HepG2 (cell line): ENCODE data around the gene PSORS1C1. TPM values are rescaled to one million over a fixed set of nuclear protein-coding genes. Genes with fewer than 3 reads are reported as not detected.

Experiments used
- ATAC-seq: fragments of 200-7000 bp; cut with Tn5 transposase; 3 replicates; pipeline ENCODE4 v1.9.1; 2020; ENCODE audit warnings: mild to moderate bottlenecking, moderate library complexity
- BruUV-seq: library from RNA; stranded (reverse); fragments of 400-500 nt; replicated peaks from 2 replicates; lab custom pipeline; 2021; lab: Mats Ljungman, UMichigan
- CTCF ChIA-PET: fragments of 300-600 bp; formaldehyde crosslinking; extraction: SDS; loops from one replicate; lab custom pipeline; 2021; ENCODE audit warnings: low total read pairs, inconsistent platforms, low intra/inter-chr PET ratio; lab: Yijun Ruan, JAX
- POLR2A ChIA-PET: fragments of 350-600 bp; sonication (Branson Sonifier 250); formaldehyde crosslinking; loops from one replicate; lab custom pipeline; 2020; ENCODE audit warnings: antibody characterized with exemption, inconsistent platforms; lab: Yijun Ruan, JAX
- DNase-seq: peaks from one replicate; pipeline ENCODE4 v3.0.0-alpha.2; 2015; ENCODE audit warnings: low spot score
- FAIRE-seq: peaks from 3 replicates; lab custom pipeline; 2011; peaks lifted over from hg19 to GRCh38; lab: Jason Lieb, UNC
- H2AFZ ChIP-seq: one replicate; pipeline ENCODE4 v1.6.1; 2011; ENCODE audit warnings: low read length, inconsistent platforms
- H3K27ac ChIP-seq: fragments of 300-600 bp; 3 replicates; pipeline ENCODE4 v1.8.0; 2011; ENCODE audit warnings: mixed run types, mild to moderate bottlenecking, mixed read lengths, low read length, inconsistent platforms; ENCODE audit not compliant: insufficient read depth; ENCODE audit errors: extremely low read length
- H3K27me3 ChIP-seq, 2 experiments: fragments of 200-600 bp in 1 of 2; 2 replicates in 1 of 2; 3 replicates in 1 of 2; pipeline versions ENCODE4 v1.6.0 to v1.8.0; 2011; ENCODE audit warnings: low read length in 2 of 2, mild to moderate bottlenecking in 2 of 2, moderate library complexity in 2 of 2, inconsistent platforms in 1 of 2; ENCODE audit not compliant: insufficient read depth in 2 of 2, control insufficient read depth in 1 of 2
- H3K36me3 ChIP-seq, 2 experiments: fragments of 200-600 bp in 1 of 2; replicated peaks in 1 of 2; 2 replicates in 1 of 2; 3 replicates in 1 of 2; pipeline versions ENCODE4 v1.5.1 to v1.8.0; 2011; ENCODE audit warnings: low read length in 2 of 2, inconsistent platforms in 1 of 2; ENCODE audit not compliant: insufficient read depth in 2 of 2, control insufficient read depth in 1 of 2
- H3K4me1 ChIP-seq: 2 replicates; pipeline ENCODE4 v1.5.1; 2012; ENCODE audit warnings: low read length, inconsistent platforms; ENCODE audit not compliant: insufficient read depth
- H3K4me2 ChIP-seq: 2 replicates; pipeline ENCODE4 v1.6.0; 2011; ENCODE audit warnings: low read depth, low read length, inconsistent platforms
- H3K4me3 ChIP-seq, 3 experiments: fragments of 200-600 bp in 1 of 3; sonication (generic), shearing (Covaris generic) in 1 of 3; replicated peaks in 1 of 3; 2 replicates each; pipeline ENCODE4 v1.5.1; 2011 to 2016; ENCODE audit warnings: low read length in 3 of 3, inconsistent platforms in 2 of 3, low read depth in 2 of 3, mild to moderate bottlenecking in 2 of 3, control low read depth in 1 of 3, mixed read lengths in 1 of 3; ENCODE audit not compliant: insufficient read depth in 1 of 3
- H3K79me2 ChIP-seq: one replicate; pipeline ENCODE4 v1.6.1; 2011; ENCODE audit warnings: low read length, inconsistent platforms; ENCODE audit not compliant: insufficient read depth
- H3K9ac ChIP-seq: 2 replicates; pipeline ENCODE4 v1.6.0; 2011; ENCODE audit warnings: mild to moderate bottlenecking, low read depth, low read length, inconsistent platforms; ENCODE audit not compliant: insufficient read depth
- H3K9me3 ChIP-seq: 2 replicates; pipeline ENCODE4 v1.5.1; 2012; ENCODE audit warnings: mild to moderate bottlenecking, low read length
- H4K20me1 ChIP-seq: 2 replicates; pipeline ENCODE4 v1.6.0; 2011; ENCODE audit warnings: inconsistent platforms, mild to moderate bottlenecking, low read length, moderate library complexity; ENCODE audit not compliant: insufficient read depth
- CENPX ChIP-seq: sonication (generic); formaldehyde crosslinking; IDR thresholded peaks from 2 replicates; pipeline ENCODE4 v1.9.0; 2021; ENCODE audit warnings: mild to moderate bottlenecking, missing genetic modification reagents, moderate library complexity
- CREBL2 ChIP-seq: sonication (generic); formaldehyde crosslinking; IDR thresholded peaks from 2 replicates; pipeline ENCODE4 v1.8.1; 2023; ENCODE audit warnings: missing genetic modification reagents, mild to moderate bottlenecking, borderline replicate concordance
- HMGA1 ChIP-seq: sonication (generic); formaldehyde crosslinking; conservative IDR thresholded peaks from 2 replicates; pipeline ENCODE4 v1.4.0; 2020; ENCODE audit warnings: missing genetic modification reagents
- RAD51 ChIP-seq: fragments of 450-650 bp; IDR thresholded peaks from 2 replicates; pipeline ENCODE4 v1.6.1; 2016; ENCODE audit warnings: borderline replicate concordance
- ZBTB7A ChIP-seq: sonication (generic); formaldehyde crosslinking; IDR thresholded peaks from 2 replicates; pipeline ENCODE4 v1.8.0; 2022; ENCODE audit warnings: mild to moderate bottlenecking, missing genetic modification reagents
- ZNF205 ChIP-seq: IDR thresholded peaks from 2 replicates; pipeline ENCODE4 v1.6.1; 2018; ENCODE audit warnings: missing biosample characterization, missing genetic modification reagents
- ZNF282 ChIP-seq: fragments of 450-650 bp; IDR thresholded peaks from 2 replicates; pipeline ENCODE4 v1.6.1; 2018; ENCODE audit not compliant: partially characterized antibody
- ZNF572 ChIP-seq: sonication (generic); formaldehyde crosslinking; IDR thresholded peaks from 2 replicates; pipeline ENCODE4 v1.5.1; 2020; ENCODE audit warnings: mild to moderate bottlenecking, missing genetic modification reagents
- ZNF652 ChIP-seq: IDR thresholded peaks from 2 replicates; pipeline ENCODE4 v1.6.1; 2016; ENCODE audit warnings: low read depth, borderline replicate concordance
- WGBS: methylation state at CpG from one replicate; pipeline ENCODE4 v1.1.6; 2017; ENCODE audit warnings: low lambda C conversion rate; 5-methylcytosine and 5-hydroxymethylcytosine counted together
- in situ Hi-C: cut with HindIII; loops from 2 replicates; pipeline ENCODE4 v1.10.0; 2017; ENCODE audit warnings: low pct_unique_long_range_greater_than_20kb; ENCODE audit not compliant: extremely low pct_ligation_motif_present
- intact Hi-C: fragments of 100-400 bp; cut with micrococcal nuclease; formaldehyde crosslinking; loops from one replicate; pipeline ENCODE4 v1.10.0; 2022; ENCODE audit not compliant: unreplicated experiment
- polyA plus RNA-seq, 8 experiments: library from polyadenylated mRNA; depleted of rRNA in 3 of 8; stranded (reverse) in 7 of 8; unstranded in 1 of 8; fragments of >200 nt; fragmentation: Illumina TruSeq in 4 of 8; extraction: Trizol in 4 of 8; gene quantifications; 2 replicates each; pipeline versions ENCODE4 v1.2.1 to v1.2.3, GENCODE V29; 2011 to 2016; ENCODE audit warnings: low read depth in 4 of 8, missing spikeins in 1 of 8, mixed read lengths in 1 of 8; ENCODE audit not compliant: insufficient read depth in 1 of 8
- total RNA-seq, 5 experiments: library from RNA; depleted of rRNA; stranded (reverse); fragments of >200 nt; fragmentation: Illumina TruSeq; extraction: Trizol; gene quantifications; 2 replicates each; pipeline ENCODE4 v1.2.3, GENCODE V29; 2016; ENCODE audit warnings: low read depth in 1 of 5

The PSORS1C1 gene
- total and polyA plus RNA-seq, 2 of the 13 experiments (the other 11 are each of a cell fraction or from before 2014, with no cell fraction given) = 0.01 to 0.02 TPM

GRCh38 chr6:31142361-31142761 lies 27.8 kb downstream of the PSORS1C1 start:
- in situ Hi-C loops = no loop called here
- Histone ChIP-seq H4K20me1 (no peaks in the 10 kb centered on the region), H3K27me3 (0 out of 5 replicates have a peak, but pooled peaks cover 0 to 4% of the 10 kb centered on the region in 2 experiments), H3K36me3 (peaks cover 4 to 18% of the 10 kb centered on the region in 2 experiments; a peak in 4 of 5 replicates), H2AFZ (no peak overlapping the region), H3K4me3 (no peak overlapping the region), H3K4me1 (peaks cover 7% of the 10 kb centered on the region), H3K9me3 (no peaks in the 10 kb centered on the region), H3K27ac (no peak overlapping the region), H3K9ac (no peak overlapping the region), H3K4me2 (no peak overlapping the region), H3K79me2 (no peaks in the 10 kb centered on the region)
- 85% methylated on average over 2 of the region's 2 CpGs for WGBS
- FAIRE-seq (no peak), DNase-seq (no peak), ATAC-seq (no peak)
- POLR2A ChIA-PET = no interaction called here
- intact Hi-C loops = loop anchor here (2.0 kb wide), 1 partner anchor 16 kb away; no protein-coding TSS in a partner anchor
- TF ChIP-seq ZNF572 (CRISPR knock-in tag) (no peak), ZNF205 (CRISPR knock-in tag) (no peak), CREBL2 (no peak), ZNF282 (no peak)
- BruUV-seq = no TSS peak
- CTCF ChIA-PET = no interaction called here

- Histone ChIP-seq H3K27me3 (no peaks in the 10 kb centered on the region), H3K36me3 (peaks cover 4 to 18% of the 10 kb centered on the region in 2 experiments; a peak in 4 of 5 replicates), H3K27ac (no peak overlapping the region), H2AFZ (no peak overlapping the region), H3K4me3 (no peak overlapping the region), H4K20me1 (no peaks in the 10 kb centered on the region), H3K79me2 (no peaks in the 10 kb centered on the region), H3K4me1 (no peaks in the 10 kb centered on the region), H3K4me2 (no peak overlapping the region), H3K9ac (no peak overlapping the region), H3K9me3 (no peaks in the 10 kb centered on the region)
- ChIA-PET CTCF (no interaction called here), POLR2A (no interaction called here)
- no peak for FAIRE-seq
- no peak for DNase-seq
- intact Hi-C loops (loop anchor here (2.0 kb wide), 1 partner anchor 16 kb away; no protein-coding TSS in a partner anchor), in situ Hi-C loops (no loop called here)
- TF ChIP-seq RAD51 (no peak), CENPX (no peak), HMGA1 (CRISPR knock-in tag) (no peak), ZNF652 (peak; percentile 34; the same call in 1 of the 2 replicates), ZBTB7A (CRISPR knock-in tag) (no peak)
- ATAC-seq = no peak
- 87% methylated on average over 11 of the region's 11 CpGs for WGBS
- BruUV-seq = no TSS peak
Measured at GRCh38 chr6:31143148-31143547, 28.5 kb downstream of the PSORS1C1 start.
